NCI-H1105 (cell line): ENCODE data around the gene SVEP1.
"Not testable (repeated sequence)": the region's sequence is repeated elsewhere in the genome, so short reads cannot be mapped to it uniquely, and the experiment has no call there.

Experiments used
- DNase-seq: peaks from one replicate; lab custom pipeline; 2025; lab: John Stamatoyannopoulos, UW

The SVEP1 gene

GRCh38 chr9:110364451-110364850 is 215.1 kb downstream of the SVEP1 start:
- no peak for DNase-seq

DNA sequence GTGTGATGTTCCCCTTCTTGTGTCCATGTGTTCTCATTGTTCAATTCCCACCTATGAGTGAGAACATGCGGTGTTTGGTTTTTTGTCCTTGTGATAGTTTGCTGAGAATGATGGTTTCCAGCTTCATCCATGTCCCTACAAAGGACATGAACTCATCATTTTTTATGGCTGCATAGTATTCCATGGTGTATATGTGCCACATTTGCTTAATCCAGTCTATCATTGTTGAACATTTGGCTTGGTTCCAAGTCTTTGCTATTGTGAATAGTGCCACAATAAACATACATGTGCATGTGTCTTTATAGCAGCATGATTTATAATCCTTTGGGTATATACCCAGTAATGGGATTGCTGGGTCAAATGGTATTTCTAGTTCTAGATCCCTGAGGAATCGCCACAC is 220.5 kb downstream of the SVEP1 start:
- DNase-seq: not testable (repeated sequence)

- DNase-seq: no peak
Measured at GRCh38 chr9:110357505-110357904, 222.0 kb downstream of the SVEP1 start.

DNA sequence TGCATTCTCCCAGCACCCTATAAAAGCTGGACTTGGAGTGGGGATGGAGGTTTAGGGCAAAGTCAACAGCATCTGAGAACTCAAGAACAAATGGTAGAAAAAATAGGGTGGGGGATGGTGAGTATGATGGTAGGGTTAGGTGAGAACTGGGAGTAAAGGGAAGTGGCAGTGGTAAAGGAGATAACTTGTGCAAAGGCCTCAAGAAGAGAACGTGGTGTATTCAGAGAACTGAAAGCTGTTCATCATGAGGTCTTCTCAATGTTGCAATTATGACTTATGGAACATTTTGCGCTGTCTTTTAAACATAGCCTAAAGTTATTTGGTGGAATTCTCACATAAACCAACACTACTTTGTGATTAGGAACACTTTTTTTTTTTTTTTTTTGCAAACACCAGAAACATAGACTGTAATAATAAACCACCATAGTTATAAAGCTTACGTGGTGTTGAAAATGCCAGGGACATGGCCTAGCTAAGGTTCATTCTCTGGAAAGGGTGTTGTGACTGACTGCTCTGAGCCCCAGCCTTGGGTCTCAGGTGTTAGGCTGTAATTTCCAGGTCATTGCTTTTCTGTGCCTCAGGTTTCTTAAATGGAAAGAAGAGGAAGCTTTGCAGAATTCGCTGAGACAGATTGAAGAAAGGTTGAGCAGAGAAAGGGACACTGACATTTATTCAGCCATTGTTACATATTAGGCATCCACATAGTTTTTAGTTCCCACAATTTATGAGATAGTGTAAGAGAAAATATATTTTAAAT is 222.7 kb downstream of the SVEP1 start:
- no peak for DNase-seq

DNA sequence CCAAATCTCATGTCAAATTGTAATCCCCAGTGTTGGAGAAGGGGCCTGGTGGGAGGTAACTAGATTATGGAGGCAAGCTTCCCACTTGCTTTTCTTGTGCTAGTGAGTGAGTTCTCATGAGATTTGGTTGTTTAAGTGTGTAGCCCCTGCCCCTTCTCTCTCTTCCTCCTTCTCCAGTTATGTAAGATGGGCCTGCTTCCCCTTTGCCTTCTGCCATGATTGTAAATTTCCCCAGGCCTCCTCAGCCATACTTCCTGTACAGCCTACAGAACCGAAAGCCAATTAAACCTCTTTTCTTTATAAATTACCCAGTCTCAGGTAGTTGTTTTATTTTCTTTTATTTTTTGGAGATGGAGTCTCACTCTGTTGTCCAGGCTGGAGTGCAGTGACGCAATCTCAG is 223.6 kb downstream of the SVEP1 start:
- no peak for DNase-seq

DNA sequence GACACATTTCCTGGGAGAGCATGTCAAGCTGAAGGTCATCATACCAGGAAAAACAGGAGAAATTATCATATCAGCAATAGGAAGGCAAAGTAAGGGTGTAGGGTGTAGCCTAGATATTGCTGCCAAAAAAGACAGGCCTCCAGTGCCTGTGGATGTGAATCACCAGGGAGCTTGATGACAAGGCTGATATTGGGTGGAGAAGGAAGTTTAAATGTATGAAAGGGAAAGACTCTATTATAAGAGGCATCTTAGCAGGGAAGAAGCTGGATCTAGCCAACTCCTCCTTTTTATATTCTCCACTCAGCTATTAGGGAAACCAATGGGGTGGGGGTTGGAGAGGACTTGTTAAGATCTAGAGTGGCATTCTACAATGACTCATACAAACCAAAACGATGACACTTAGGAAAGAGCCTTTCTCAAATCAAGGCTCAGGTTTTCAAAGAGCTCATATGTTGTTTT is 228.5 kb downstream of the SVEP1 start:
- DNase-seq: no peak

GRCh38 chr9:110346325-110346724 is 233.2 kb downstream of the SVEP1 start:
- no peak for DNase-seq

- no peak for DNase-seq
Measured at GRCh38 chr9:110344821-110345220, 234.7 kb downstream of the SVEP1 start.

DNA sequence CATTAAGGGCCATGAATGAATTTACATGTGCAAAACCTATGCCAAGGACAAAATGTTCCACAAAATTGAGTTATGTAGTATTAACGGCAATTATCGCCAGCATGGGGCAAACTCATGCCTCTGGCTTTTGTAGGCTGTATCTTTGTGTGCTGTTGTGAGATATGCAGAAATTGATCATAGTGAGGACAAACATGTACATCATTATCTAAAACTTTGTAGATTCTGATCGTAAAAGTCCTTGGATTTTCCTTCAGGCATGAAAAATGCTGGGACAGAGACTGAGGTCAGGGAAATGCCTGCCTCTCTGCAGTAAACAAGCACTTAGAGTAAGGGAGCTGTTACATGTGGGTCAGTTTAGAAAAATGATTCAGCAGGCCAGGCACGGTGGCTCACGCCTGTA is 236.0 kb downstream of the SVEP1 start:
- no peak for DNase-seq

- no peak for DNase-seq
Measured at GRCh38 chr9:110340306-110340705, 239.2 kb downstream of the SVEP1 start.

DNA sequence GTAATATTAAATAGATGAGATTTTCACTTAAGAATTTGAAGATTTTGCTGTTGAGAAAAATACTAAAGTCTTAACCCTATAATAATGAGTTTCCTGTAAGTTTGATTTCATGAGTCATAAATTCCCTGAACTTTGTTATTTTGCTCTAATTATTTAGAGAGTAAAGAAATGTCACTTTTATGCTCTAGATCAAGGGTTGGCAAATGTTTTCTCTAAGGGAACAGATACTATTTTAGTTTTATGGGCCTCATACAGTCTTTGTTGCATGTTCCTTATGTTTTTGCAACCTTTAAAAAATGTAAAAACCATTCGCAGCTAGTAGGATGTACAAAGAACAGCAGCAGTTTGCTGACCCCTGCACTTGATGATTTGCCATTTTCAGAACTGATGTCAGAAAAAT is 241.4 kb downstream of the SVEP1 start:
- DNase-seq: no peak

- DNase-seq: no peak
Measured at GRCh38 chr9:110337727-110338126, 241.8 kb downstream of the SVEP1 start, which contains the start of gene TXNDC8. Gene TXNDC8 (minus strand): TSS chr9:110337863.

GRCh38 chr9:110336363-110336762 is 243.2 kb downstream of the SVEP1 start:
- DNase-seq: no peak

DNA sequence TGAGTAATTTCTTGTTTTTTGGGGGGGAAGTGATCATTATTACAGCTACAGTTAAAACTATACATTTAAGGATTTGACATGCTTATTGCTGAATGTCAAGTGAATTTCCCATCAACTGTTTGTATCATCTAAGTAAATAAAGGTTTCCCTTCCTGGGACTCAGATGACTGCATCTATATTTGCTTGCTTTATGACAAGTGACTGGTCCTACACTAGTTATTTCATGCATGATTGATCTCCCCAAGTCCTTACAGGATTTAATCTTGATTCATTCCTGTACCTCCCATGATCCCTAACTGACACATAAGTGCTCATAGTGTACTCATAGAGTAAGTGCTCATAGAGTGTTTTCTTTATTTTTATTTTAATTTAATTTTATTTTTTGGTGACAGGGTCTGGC is 244.7 kb downstream of the SVEP1 start:
- DNase-seq: no peak

GRCh38 chr9:110334183-110334582 is 245.4 kb downstream of the SVEP1 start:
- DNase-seq: no peak

- no peak for DNase-seq
Measured at GRCh38 chr9:110332766-110333165, 246.8 kb downstream of the SVEP1 start.

DNA sequence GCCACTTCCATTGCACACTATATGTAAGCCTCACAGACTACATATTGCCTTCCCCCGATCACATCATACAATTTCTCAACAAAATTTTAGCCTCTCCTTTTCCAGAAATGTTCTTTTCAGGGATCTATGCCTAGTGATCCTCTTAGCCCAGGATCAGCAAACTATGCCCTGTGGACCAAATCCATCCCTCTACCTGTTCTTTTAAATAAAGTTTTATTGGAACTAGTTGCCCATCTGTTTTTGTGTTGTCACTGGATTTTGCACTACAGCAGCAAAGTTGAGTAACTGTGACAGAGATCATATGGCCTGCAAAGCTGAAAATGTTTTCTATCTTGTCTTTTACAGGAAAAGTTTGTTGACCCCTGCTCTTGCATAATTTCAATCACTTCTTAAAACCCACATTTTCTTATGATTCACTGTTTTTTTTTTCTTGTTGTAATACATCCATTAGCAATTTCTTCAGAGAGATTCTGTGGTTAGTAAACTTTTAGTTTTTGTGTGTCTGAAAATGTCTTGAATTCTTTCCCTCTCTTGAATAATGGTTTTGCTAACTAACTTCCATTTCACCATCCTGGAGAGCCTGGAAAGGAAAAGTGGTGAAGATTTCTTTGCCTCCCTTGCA is 248.9 kb downstream of the SVEP1 start:
- DNase-seq: no peak

DNA sequence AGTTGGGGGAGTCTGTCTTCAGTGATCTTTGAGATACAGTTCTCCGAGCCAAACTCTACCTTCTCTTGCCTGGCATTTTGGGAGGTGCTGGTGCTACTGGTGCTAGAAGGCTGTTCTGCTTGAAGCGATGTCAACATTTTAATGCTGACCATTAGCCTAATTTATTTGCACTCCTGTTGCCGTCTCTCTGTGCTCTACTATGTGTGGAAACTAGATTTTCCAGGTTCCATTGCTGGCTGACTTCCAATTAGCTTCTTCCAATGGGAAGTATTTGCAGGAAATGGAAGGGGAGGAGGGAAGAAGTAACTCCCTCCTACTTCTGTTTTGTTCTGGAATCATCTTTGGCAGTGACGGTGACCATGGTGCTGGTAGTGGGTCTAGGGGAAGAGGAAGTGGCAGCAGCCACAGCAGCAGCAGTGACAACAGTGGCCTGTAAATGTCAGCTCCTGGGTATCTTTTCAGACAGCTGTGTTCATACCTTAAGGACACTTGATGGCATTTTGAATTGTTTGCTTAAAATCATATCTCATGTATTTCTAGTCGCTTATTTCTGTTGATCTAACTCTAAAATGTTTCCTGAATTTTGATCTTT is 249.8 kb downstream of the SVEP1 start:
- DNase-seq: no peak

GRCh38 chr9:110328763-110329162 is 250.8 kb downstream of the SVEP1 start:
- DNase-seq: no peak

- no peak for DNase-seq
Measured at GRCh38 chr9:110327716-110328115, 251.8 kb downstream of the SVEP1 start.

DNA sequence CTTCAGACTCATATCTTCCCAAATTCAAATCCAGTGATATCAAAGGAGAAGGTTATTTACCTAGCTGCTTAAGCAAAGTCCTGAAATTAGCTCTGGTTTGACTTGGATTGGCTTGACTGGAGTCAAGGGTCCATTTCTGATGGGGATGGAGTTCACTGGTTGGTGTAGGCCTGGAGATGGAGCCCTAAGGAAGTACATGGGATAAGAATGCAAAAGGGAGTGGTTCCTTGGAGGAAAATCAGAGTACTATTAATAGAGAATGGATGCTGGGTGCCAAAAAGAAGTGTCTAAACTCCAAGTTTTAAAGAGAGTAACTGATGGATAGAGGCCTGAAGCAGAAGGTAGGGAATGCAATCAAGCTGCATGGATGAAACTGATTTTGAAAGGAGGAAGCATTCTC is 255.7 kb downstream of the SVEP1 start:
- DNase-seq: no peak

GRCh38 chr9:110320651-110321445 is 258.7 kb downstream of the SVEP1 start:
- no peak for DNase-seq
